ENCODE results near the gene PER2.

Gene PER2

GRCh38 chr2:238306672-238306998, 18.2 kb upstream of the PER2 start:
- no peak for DNase-seq (ENCODE audit: low spot score)

DNA sequence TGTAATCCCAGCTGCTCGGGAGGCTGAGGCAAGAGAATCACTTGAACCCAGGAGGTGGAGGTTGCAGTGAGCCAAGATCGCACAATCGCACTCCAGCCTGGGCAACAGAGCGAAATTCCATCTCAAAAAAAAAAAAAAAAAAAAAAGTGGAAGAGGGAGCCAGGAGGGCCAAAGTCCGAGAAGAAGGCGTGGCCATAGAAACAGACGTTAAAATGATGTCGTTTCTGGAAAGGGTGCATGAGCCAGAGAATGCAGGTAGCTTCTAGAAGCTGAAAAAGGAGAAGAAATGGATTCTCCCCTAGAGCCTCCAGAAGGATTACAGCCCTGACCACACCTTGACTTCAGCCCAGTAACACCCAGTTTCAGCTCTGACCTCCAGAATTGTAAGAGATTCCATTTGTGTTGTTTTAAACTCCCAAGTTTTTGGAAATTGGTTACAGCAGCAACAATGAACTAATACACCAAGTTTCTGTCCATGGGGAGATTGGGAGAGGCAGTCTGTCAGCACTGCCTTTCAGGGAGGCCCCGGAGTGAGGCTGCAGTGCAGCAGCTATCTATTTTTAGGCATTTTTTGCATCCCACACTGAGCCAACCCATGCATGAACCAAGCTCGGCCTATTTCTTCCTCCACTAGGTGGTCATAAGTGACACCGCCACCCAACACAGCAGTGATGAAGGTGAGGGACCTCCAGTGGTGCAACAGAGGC, 17.7 kb upstream of the PER2 start:
- DNase-seq (ENCODE audit: low spot score), result no peak

DNA sequence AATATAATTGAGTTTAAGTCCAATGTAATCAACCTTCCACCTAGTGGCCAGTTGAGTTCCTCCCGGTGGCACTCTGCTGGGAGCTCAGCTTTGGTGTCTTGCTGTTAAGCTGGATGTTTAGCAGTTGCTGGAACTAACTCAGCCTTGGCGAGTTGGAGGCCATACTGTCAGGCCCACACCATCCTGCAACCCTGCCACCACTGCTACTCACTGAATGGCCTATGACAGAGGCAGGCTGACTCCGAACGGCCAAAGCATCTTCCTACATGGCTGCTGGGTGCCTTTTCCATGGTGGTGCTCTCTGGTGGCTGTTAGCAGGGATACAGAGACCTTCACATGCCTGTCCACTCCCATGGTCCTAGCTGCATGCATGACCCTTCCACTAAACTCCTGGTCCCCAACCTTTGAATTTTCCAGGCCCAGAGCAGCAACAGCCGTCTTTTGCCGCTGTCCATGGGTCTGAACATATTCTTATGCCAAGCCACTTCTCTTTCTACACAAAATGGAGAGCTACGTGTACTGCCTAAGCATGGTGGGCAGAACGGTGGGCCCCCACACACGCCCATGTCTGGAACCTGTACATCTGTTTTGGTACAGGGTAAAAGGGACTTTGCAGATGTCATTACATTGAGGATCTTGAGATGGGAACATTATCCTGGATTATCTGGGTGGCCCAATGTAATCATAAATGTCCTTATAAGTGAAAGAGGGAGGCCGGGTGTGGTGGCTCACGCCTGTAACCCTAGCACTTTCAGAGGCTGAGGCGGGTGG, 16.9 kb upstream of the PER2 start:
- no peak for DNase-seq (ENCODE audit: low spot score)

GRCh38 chr2:238304116-238304515, 15.7 kb upstream of the PER2 start:
- no peak for DNase-seq (ENCODE audit: low spot score)

- DNase-seq (ENCODE audit: low spot score), result no peak
These were observed 14.3 kb upstream of the PER2 start for GRCh38 chr2:238302751-238303150.

DNA sequence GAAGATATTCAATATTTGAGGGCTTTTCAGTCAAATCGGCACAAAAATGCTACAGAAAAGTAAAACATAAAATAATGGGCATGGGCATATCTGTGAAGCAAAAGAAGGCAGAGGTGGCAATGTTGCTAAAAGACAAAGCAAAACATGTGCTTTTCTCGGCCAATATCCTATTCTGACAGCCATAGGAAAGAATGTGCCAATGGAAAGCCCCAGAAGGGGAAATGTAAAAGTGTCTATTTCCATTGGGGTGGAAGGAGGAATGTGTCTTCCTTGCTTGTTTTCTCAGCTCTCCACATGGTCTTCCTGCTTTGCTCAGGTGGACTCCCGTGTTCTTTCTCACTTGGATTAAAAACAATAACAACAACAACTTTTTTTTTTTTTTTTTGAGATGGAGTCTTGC, 13.7 kb upstream of the PER2 start:
- no peak for DNase-seq (ENCODE audit: low spot score)

- DNase-seq (ENCODE audit: low spot score), result no peak
These were observed 11.4 kb upstream of the PER2 start for GRCh38 chr2:238299803-238300202.

GRCh38 chr2:238296638-238297457, 8.4 kb upstream of the PER2 start:
- no peak for DNase-seq (ENCODE audit: low spot score)

DNA sequence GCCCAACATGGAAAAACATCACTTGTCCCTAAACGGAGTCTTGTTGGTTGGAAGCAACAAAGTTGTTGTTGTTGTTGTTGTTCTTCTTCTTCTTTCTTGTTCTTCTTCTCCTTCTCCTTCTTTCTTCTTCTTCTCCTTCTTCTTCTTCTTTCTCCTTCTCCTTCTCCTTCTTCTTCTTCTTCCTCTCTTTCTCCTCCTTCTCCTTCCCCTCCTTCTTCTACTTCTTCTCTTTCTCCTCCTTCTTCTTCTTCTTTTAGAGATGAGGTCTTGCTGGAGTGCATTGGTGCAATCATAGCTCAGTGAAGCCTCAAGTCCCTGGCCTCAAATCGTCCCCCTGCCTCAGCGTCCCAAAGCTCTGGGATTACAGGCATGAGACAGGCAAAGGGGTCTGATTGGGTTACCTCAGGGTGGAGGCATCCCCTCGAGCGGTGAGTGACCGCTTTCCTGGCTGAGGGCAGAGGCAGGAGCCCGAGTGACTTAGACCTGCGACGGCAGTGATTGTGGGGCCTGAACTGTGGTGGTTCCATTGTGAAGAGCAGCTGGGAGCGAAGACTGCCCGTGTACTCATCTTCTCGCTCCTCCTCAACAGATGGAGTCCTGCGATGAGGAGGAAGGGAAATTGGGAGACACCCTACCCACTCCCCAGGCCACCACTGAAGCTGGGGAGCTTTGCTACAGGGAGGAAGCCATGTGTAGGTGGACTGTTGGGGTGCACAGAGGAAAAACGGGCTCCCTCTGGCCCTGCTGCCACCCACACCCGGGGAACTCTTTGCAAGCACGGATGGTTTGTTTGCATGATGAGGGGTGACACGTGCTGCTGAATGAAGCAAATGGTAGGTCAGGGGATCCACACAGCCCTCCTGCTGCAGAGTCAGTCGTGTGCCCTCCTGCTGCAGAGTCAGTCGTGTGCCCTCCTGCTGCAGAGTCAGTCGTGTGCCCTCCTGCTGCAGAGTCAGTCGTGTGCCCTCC, 7.0 kb upstream of the PER2 start:
- DNase-seq (ENCODE audit: low spot score), result no peak

DNA sequence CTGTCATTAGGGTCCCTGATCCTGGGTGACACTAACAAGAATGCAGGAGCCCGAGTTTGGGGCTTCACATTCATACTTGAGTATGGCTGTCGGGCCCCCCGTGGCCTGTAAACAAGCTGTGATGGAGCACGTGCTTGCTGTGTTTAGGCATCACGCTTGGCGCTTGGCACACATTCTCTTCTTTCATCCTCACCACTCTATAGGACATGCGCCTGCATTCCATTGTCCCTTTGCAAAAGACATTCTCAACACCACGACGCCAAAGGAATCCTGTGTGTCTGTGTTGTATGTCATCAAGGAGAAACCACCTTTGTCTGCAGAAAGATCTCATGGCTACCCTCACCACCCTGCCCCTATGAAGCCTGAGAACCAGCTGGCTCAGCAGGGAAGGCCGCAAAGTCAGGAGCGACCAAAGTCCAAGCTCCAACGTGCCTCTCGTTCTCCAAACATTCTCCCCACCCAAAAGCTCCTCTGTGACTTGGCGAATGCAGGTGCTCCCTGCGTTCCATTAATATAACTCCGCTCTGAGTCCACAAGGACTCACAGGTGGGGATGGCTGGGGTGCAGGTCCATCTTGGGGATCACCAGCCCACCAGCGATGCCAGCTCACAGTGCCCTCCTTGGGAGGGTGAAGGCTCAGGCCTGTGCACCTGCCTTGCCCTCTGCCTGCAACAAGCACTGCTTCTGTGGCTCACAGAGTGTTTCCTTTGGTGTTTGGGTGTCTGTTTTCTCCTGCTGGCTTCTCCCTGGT, 6.2 kb upstream of the PER2 start:
- no peak for DNase-seq (ENCODE audit: low spot score)

GRCh38 chr2:238294046-238294392, 5.6 kb upstream of the PER2 start:
- no peak for DNase-seq (ENCODE audit: low spot score)

GRCh38 chr2:238291550-238292281, 3.3 kb upstream of the PER2 start:
- DNase-seq (ENCODE audit: low spot score), result no peak

DNA sequence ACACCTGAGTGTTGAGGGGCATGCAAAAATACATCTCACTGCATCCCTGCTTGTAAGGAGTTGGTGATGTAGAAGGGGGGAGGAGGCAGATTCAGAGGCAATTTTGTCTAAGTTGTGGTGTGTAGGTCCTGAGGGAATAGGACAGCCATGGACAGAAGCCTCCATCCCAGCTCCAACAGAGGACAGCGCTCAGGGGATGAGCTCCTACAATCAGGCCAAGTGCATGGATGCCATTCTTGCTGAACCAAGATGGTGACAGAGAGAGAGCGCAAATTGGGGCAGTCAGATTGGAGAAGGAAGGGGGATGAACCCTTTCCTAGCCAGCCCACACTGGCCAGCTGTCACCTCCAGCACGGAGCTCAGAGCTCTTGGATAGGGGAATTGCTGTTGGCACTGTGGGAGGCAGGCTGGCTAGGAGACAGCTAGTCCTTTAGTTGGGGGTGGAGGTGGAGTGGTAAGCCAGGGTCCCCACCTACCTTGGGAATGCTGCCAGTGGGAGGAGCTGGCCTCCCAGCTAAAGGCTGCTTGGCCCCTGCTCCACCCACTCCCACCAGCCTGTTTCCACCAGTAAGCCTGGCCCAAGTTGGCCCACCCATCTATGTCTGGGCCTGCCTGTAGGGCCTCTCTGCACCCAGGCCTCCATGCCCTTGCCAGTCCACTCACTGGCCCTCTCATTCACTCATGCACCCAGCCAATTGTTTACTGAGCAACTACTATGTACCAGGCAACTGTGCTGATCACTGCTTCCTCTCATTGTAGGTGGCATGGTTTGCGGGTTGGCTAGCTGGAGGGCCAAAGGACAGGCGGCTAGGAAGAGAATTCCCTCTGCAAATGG, 2.5 kb upstream of the PER2 start:
- no peak for DNase-seq (ENCODE audit: low spot score)

DNA sequence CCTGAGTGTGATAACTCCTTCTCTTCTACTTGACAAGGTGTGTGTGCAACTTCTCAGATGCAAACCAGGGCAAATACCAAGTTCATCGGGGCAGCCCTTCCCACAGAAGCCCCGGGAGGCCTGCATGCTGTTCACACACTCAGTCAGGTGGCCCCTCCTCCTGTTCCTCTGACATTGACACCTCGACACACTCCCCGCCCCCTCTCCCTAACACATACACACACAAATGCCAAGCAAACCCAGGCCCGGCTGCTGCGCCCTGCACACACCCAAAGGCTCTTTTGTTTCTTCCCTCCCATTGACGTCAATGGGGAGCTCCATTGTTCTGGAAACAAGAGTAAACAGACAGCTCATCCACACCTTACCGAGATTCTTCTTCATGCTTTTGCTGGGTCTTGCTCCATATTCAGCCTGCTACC, 1.7 kb upstream of the PER2 start:
- no peak for DNase-seq (ENCODE audit: low spot score)

DNA sequence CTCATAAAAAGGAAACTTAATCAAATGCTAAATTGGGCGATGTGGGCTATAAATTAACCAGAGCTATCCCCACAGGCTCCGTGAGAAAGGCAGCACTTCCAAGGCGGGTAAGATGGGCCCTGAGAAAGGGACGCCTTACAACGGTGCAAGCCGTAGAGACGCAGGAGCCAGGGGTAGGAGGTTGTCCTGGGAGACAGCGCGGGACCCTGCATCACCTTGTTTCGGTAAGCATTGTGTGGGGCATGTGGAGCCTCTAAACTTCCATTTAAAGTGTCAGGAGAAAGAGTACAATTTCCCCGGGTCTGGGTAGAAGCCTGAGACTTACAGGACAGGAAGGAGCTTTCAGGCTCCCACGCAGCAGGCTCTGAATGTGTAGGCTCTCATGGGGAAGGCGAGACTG, 1.2 kb upstream of the PER2 start:
- DNase-seq (ENCODE audit: low spot score), result no peak

DNA sequence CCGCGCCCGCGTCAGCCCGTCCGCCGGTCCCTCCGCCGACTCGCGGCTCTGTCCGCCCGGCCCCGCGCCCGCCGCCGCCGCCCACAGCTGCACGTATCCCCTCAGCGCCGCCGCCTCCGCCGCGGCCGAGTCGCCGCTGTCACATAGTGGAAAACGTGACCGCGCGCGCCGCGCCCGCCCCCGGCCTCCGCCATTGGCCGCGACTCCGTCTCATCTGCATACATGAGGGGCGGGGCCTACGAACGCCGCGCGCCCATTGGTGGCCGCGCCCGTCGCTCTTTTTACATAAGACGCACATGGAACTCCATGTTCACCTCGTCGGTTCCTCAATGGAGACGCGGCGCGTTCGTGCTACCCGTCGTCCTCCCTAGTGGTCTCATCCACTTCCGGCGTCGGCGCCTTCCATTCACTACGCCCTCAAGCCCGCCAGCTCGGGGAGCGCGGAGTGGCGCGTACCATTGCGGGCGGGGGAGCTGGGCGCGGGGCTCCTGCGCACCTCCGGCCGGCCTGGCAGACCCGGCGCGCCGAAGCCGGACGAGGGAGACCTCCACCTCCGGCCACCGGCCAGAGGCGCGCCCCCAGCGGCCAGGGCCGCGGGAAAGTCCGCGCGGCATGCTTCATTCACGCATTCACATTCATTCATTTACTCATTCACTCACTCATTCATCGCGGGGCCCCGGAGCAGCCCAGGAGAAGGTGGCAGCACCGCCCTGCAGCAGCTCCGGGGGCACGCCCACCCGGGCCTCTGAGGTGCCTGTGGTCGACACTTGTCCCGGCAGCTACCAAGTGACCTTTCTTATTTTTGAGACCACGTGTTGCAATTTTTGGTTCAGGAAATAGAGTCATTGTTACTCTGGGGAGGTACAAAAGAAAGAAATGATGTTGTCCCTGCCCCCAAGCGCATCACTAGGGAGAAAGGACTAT, 502 bp upstream of the PER2 start:
- peak; percentile 97 for DNase-seq (ENCODE audit: low spot score)

GRCh38 chr2:238286987-238287736, 1.2 kb downstream of the PER2 start:
- DNase-seq (ENCODE audit: low spot score), result peak; percentile 8

DNA sequence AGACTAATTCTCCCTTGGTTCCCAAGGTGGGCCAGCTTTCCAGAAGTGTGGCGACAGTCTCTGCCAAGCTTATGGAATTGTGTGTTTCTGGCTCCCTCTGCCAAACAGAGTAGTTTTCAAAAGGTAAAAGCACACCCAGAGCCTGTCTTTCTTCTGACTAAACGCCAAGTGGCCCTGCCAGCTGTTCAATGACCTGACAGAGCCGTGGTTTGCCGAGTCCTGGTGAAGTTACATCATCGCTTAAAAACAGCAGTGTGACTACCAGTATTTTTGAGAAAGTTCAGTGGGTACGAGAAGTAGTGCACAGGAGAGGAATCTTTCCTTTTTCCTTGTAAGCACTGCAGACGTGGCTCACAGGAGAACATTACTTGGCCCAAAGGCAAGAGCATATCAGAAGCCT, 1.9 kb downstream of the PER2 start:
- DNase-seq (ENCODE audit: low spot score), result no peak

All from hematopoietic multipotent progenitor cell treated with erythropoietin and hydrocortisone succinate and interleukin-3 and kit ligand, for 15 days (in vitro differentiated cells).